Heart right ventricle (tissue), 16 donors: ENCODE data around the gene HSDL2. TPM values are rescaled to one million over a fixed set of nuclear protein-coding genes. Genes with fewer than 3 reads are reported as not detected.
A peak's percentile ranks its signal among the peaks of the same experiment; 100 is the strongest.

Experiments
- ATAC-seq, 8 donors: fragments of 200-7000 bp; cut with Tn5 transposase; one replicate each; pipeline ENCODE4 v1.9.1; 2020; ENCODE audit warnings: mild to moderate bottlenecking in 8 of 8, moderate library complexity in 8 of 8, moderate number of reproducible peaks in 1 of 8
- DNase-seq, 2 donors: peaks; one replicate each; pipeline ENCODE4 v3.0.0-alpha.2; 2020
- H3K27ac ChIP-seq, 10 donors: fragments of 200-600 bp; sonication (generic) in 2 of 10; one replicate each; pipeline versions ENCODE4 v1.5.0 to v1.8.0; 2020 to 2022; ENCODE audit warnings: mild to moderate bottlenecking in 3 of 10
- H3K27me3 ChIP-seq, 7 donors: fragments of 200-600 bp; one replicate each; pipeline ENCODE4 v1.8.0; 2021 to 2022; ENCODE audit warnings: mild to moderate bottlenecking in 2 of 7
- H3K36me3 ChIP-seq, 9 donors: fragments of 200-600 bp; sonication (generic) in 1 of 9; one replicate each; pipeline versions ENCODE4 v1.5.0 to v1.8.0; 2020 to 2022; ENCODE audit warnings: mild to moderate bottlenecking in 2 of 9
- H3K4me1 ChIP-seq, 9 donors: fragments of 200-600 bp; sonication (generic) in 1 of 9; one replicate each; pipeline versions ENCODE4 v1.5.0 to v1.8.0; 2020 to 2022; ENCODE audit warnings: mild to moderate bottlenecking in 4 of 9
- H3K4me3 ChIP-seq, 10 donors: fragments of 200-600 bp; sonication (generic) in 2 of 10; one replicate each; pipeline versions ENCODE4 v1.5.0 to v1.8.0; 2020 to 2022; ENCODE audit warnings: mild to moderate bottlenecking in 7 of 10, moderate library complexity in 2 of 10
- H3K9me3 ChIP-seq, 11 donors: fragments of 200-600 bp in 10 of 11; sonication (generic) in 2 of 11; one replicate each; pipeline versions ENCODE4 v1.5.0 to v1.8.0; 2013 to 2022; ENCODE audit warnings: mild to moderate bottlenecking in 2 of 11, control low read depth in 1 of 11, moderate library complexity in 1 of 11
- WGBS, 2 donors: extraction: QIAGEN DNeasy Blood & Tissue Kit; methylation state at CpG; one replicate each; pipeline ENCODE4 v1.1.7; 2013; ENCODE audit warnings: inconsistent platforms in 1 of 2; 5-methylcytosine and 5-hydroxymethylcytosine counted together
- intact Hi-C, 10 donors: fragments of 100-400 bp; cut with DNase I; formaldehyde crosslinking; loops; one replicate each; pipeline versions ENCODE4 v1.11.1 to v1.14.2; 2022
- polyA plus RNA-seq, 2 donors: library from polyadenylated mRNA; stranded (reverse); fragments of 200-250 nt; gene quantifications; one replicate each; pipeline ENCODE4 v1.2.3, GENCODE V29; 2013
- total RNA-seq, 10 donors: library from RNA; stranded (reverse); fragmentation: NEBNext Ultra II Directional in 3 of 10; extraction: Animal tissue kit (Norgen Biotek cat#: 25700) in 3 of 10; gene quantifications; one replicate each; pipeline versions ENCODE4 v1.2.1 to v1.2.4, GENCODE V29; 2021 to 2023
- TF ChIP-seq, protein P1 (sequence below), 9 donors: fragments of 200-600 bp; sonication (generic) in 2 of 9; IDR thresholded peaks; one replicate each; pipeline versions ENCODE4 v1.5.0 to v1.8.0; 2021 to 2022; ENCODE audit warnings: antibody characterized with exemption in 9 of 9, mild to moderate bottlenecking in 5 of 9, moderate library complexity in 1 of 9
- donor health status: Arrhythmogenic right ventricular cardiomyopathy.
- donor health status: ischemic (EF 13 %, LVEDD 7.1; RV severe dilation, severe dysfunction).
- donor health status: healthy with polysubstance abuse.
- donor health status: DM: no; HTN: yes; CAD: no.
- donor health status: DM: no; HTN: no; CAD: no.
- donor health status: ischemic (EF 25% LVEDD 6.9; RV normal size, moderate dysfunction).
- donor health status: ischemic (EF 25% LVEDD 5.7; RV mildly dilated, moderate dysfunction).
- donor health status: healthy.
- donor health status: DM: yes; HTN: yes; CAD: no.
- donor health status: Ischemic cardiomyopathy.
- donor health status: ischemic (EF 35%, LVEDD 5.7; RV mildly dilated, moderate dysfunction).
- donor health status: nonischemic (EF 11% LVEDD 7.7; RV severe dilation, severe dysfunction).
- donor health status: DM: yes; HTN: yes; CAD: no.
- donor health status: PGD.
- donor health status: ischemic (EF 29% LVEDD 5.4; RV normal size, mild dysfunction).
- donor health status: nonischemic (EF 23%, LVEDD 6.1; RV moderate dilation, normal function).

HSDL2 gene
- total and polyA plus RNA-seq, 12 donors: 36.6 to 238 (median 190) TPM

DNA sequence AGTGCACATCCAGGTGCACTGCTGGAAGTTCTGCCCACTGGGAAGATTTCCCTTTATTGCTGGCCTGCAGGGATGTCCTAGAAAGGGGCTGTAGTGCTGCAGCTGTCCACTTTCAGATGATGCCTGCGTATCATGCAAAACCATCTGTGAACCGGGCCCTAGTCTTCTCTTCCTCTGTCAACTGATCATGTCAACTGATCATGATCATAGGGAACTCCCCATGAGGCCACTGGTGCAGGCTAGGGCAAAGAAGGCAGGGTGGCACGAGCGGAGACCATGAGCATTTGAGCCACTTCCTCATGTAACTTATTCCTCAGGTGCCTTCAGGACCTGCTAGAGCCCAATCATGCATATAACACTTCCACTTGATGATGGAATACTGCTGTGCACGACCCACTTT is 4.5 kb upstream of the HSDL2 start:
- no peak for DNase-seq
- H3K4me3 ChIP-seq: no peak overlapping the region
- intact Hi-C loops: loop anchor here in 1 of 10 donors (10.0 kb wide), 1 partner anchor 481 kb away; the partner anchor contains the start of gene UGCG
- H3K36me3 ChIP-seq: no peaks in the 10 kb centered on the region
- TF ChIP-seq, protein P1, sequence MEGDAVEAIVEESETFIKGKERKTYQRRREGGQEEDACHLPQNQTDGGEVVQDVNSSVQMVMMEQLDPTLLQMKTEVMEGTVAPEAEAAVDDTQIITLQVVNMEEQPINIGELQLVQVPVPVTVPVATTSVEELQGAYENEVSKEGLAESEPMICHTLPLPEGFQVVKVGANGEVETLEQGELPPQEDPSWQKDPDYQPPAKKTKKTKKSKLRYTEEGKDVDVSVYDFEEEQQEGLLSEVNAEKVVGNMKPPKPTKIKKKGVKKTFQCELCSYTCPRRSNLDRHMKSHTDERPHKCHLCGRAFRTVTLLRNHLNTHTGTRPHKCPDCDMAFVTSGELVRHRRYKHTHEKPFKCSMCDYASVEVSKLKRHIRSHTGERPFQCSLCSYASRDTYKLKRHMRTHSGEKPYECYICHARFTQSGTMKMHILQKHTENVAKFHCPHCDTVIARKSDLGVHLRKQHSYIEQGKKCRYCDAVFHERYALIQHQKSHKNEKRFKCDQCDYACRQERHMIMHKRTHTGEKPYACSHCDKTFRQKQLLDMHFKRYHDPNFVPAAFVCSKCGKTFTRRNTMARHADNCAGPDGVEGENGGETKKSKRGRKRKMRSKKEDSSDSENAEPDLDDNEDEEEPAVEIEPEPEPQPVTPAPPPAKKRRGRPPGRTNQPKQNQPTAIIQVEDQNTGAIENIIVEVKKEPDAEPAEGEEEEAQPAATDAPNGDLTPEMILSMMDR (IDR thresholded peaks at IDR 0.05): no peak
- 95% methylated on average over 5 of the region's 5 CpGs for WGBS, 2 donors
- H3K27ac ChIP-seq: no peak overlapping the region
- peaks cover 0 to 24% (median 20%) of the 10 kb centered on the region in 9 donors for H3K4me1 ChIP-seq
- no peaks in the 10 kb centered on the region for H3K27me3 ChIP-seq
- no peaks in the 10 kb centered on the region for H3K9me3 ChIP-seq
- ATAC-seq: no peak

DNA sequence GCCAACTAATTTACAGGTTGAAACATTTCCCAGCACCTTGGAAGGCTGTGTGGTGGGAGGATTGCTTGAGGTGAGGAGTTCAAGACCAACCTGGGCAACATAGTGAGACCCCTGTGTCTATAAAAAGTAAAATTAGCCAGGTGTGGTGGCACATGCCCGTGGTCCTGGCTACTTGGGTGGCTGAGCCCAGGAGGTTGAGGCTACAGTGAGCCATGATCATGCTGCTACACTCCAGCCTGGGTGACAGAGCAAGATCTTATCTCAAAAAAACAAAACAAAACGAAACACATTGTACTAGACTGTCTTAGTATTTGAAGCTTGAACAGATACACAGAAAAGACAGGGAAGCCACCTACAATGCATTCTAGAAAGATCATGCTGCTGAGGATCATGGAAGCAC is 2.8 kb upstream of the HSDL2 start:
- no peaks in the 10 kb centered on the region for H3K9me3 ChIP-seq
- H3K36me3 ChIP-seq: no peaks in the 10 kb centered on the region
- DNase-seq: no peak
- no peak for ATAC-seq
- H3K4me3 ChIP-seq: peak overlapping the region in 3 of 10 donors; percentile 77 to 92 (median 86)
- intact Hi-C loops: loop anchor here in 1 of 10 donors (10.0 kb wide), 1 partner anchor 482 kb away; the partner anchor contains the start of gene UGCG
- H3K27me3 ChIP-seq: no peaks in the 10 kb centered on the region
- TF ChIP-seq, protein P1 (IDR thresholded peaks at IDR 0.05): no peak
- 49 to 58% methylated on average over 2 of the region's 2 CpGs for WGBS, 2 donors
- H3K27ac ChIP-seq: no peak overlapping the region
- H3K4me1 ChIP-seq: peaks cover 0 to 37% (median 29%) of the 10 kb centered on the region in 9 donors

DNA sequence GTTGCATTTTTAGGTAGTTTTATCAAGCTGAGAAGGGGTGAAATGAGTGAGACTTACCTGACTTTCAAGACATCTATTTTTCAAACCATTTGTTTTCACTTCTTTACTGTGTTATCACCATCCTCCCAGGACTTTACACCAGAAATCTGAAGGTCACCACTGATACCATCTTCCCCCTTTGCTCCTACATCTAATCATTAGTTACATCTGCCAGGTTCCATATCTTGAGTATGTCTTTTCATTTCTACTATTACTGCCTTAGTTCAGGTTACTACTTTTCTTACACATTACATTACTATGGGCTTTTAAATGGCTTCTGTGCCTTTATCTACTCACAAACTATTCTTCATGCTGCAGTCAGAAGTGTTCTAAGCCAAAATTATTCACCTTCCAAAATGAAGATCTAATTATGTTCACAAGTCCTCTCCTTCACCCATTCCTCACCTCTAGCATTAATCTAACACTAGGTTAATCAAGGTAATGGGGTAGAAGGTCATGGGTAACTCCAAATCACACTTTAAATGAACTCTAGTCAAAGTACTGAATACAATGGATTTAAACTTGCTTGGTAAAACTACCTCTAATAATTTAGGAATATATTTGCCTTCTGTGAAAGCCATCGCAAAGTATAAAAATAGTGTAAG is 2.1 kb upstream of the HSDL2 start:
- TF ChIP-seq, protein P1 (IDR thresholded peaks at IDR 0.05): no peak
- peak overlapping the region in 8 of 10 donors; percentile 65 to 92 (median 82) for H3K4me3 ChIP-seq
- H3K36me3 ChIP-seq: no peaks in the 10 kb centered on the region
- no peak for DNase-seq
- no peaks in the 10 kb centered on the region for H3K9me3 ChIP-seq
- H3K27ac ChIP-seq: peak overlapping the region in 5 of 10 donors; percentile 94 to 98 (median 97)
- intact Hi-C loops: loop anchor here in 1 of 10 donors (10.0 kb wide), 1 partner anchor 483 kb away; the partner anchor contains the start of gene UGCG
- peaks cover 0 to 44% (median 34%) of the 10 kb centered on the region in 9 donors for H3K4me1 ChIP-seq
- ATAC-seq: no peak
- WGBS, 2 donors: 71 to 76% methylated on average over 1 of the region's 1 CpG
- H3K27me3 ChIP-seq: no peaks in the 10 kb centered on the region

DNA sequence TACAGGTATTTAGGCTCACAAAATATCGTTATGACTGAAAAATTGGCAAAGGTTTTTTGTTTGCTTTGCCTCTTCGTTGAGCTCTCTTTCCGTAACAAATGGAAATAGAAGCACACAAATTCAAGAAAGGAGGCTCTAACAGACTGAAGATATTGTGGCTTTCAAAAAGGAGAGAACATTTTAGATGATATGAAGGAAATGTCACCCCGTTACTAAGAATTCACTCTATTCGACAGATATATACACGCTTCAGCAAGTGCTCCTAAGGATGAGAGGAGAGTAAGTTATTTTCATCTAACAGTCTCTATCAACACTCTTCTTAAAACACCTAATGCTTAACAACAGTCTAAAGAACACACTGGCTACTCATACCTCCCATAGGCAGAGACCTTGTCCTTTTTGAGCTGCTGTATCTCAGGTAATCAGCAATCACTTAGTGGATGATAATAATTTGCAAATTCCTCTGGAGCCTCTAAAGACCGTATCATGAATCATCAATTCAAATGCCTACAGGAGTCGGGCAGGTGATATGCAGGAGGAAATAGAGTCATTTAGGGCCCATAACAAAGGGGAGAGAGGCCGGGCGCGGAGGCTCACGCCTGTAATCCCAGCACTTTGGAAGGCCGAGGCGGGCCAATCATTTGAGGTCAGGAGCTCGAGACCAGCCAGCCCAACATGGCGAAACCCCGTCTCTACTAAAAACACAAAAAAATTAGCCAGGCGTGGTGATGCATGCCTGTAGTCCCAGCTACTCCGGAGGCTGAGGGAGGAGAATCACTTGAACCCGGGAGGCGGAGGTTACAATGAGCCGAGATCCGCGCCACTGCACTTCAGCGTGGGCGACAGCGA is 1.4 kb upstream of the HSDL2 start:
- DNase-seq (peak in 1 of 2 donors; percentile 18), ATAC-seq (peak in 4 of 8 donors; percentile 0 to 4 (median 1))
- peaks cover 0 to 52% (median 42%) of the 10 kb centered on the region in 9 donors for H3K4me1 ChIP-seq
- no peaks in the 10 kb centered on the region for H3K36me3 ChIP-seq
- peak overlapping the region; percentile 65 to 92 (median 80) for H3K4me3 ChIP-seq
- H3K27me3 ChIP-seq: no peaks in the 10 kb centered on the region
- H3K27ac ChIP-seq: peak overlapping the region; percentile 90 to 99 (median 97)
- no peaks in the 10 kb centered on the region for H3K9me3 ChIP-seq
- TF ChIP-seq, protein P1 (IDR thresholded peaks at IDR 0.05): no peak
- WGBS, 2 donors: 12 to 22% methylated on average over 27 of the region's 27 CpGs
- intact Hi-C loops: loop anchor here in 1 of 10 donors (10.0 kb wide), 1 partner anchor 484 kb away; the partner anchor contains the start of gene UGCG
